ENCODE data around the gene IL21.

Gene IL21

DNA sequence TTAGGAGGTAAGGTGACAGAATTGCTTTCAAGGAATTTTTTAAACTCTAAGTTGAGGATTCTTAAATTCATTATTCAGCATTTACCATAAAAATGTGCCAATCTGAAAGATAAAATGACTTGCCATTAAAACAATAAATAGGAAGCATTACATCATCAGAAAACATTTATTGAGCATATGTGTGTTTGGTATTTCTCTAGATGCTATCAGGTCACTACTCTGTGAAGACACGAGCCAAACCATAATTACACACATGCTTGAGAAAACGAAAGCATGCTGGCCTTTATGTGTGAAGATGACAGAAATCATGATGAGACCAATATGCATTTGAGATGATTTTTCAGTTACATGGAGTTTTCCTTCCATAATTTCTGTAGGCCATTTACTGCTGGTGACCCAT is 12.3 kb upstream of the IL21 start:
- TF ChIP-seq CTCF (conservative IDR thresholded peaks at IDR 0.05; ENCODE audit: low read depth, low read length) = no peak
- no peak for DNase-seq (ENCODE audit: low read depth)
- no peak overlapping the region for H3K4me3 ChIP-seq (ENCODE audit: low read length)

- no peak for TF ChIP-seq CTCF (conservative IDR thresholded peaks at IDR 0.05; ENCODE audit: low read depth, low read length)
- no peak for DNase-seq (ENCODE audit: low read depth)
- no peak overlapping the region for H3K4me3 ChIP-seq (ENCODE audit: low read length)
Measured at GRCh38 chr4:122632396-122633143, 11.7 kb upstream of the IL21 start.

- H3K4me3 ChIP-seq (ENCODE audit: low read length) = no peak overlapping the region
- no peak for DNase-seq (ENCODE audit: low read depth)
- TF ChIP-seq CTCF (conservative IDR thresholded peaks at IDR 0.05; ENCODE audit: low read depth, low read length) = no peak
Measured at GRCh38 chr4:122625156-122625555, 4.3 kb upstream of the IL21 start.

- H3K4me3 ChIP-seq (ENCODE audit: low read length) = no peak overlapping the region
- no peak for DNase-seq (ENCODE audit: low read depth)
- no peak for TF ChIP-seq CTCF (conservative IDR thresholded peaks at IDR 0.05; ENCODE audit: low read depth, low read length)
Measured at GRCh38 chr4:122624205-122624604, 3.3 kb upstream of the IL21 start.

GRCh38 chr4:122623637-122624166 is 2.8 kb upstream of the IL21 start:
- no peak overlapping the region for H3K4me3 ChIP-seq (ENCODE audit: low read length)
- no peak for TF ChIP-seq CTCF (conservative IDR thresholded peaks at IDR 0.05; ENCODE audit: low read depth, low read length)
- DNase-seq (ENCODE audit: low read depth) = no peak

GRCh38 chr4:122622400-122622799 is 1.5 kb upstream of the IL21 start:
- H3K4me3 ChIP-seq (ENCODE audit: low read length) = no peak overlapping the region
- no peak for DNase-seq (ENCODE audit: low read depth)
- no peak for TF ChIP-seq CTCF (conservative IDR thresholded peaks at IDR 0.05; ENCODE audit: low read depth, low read length)

DNA sequence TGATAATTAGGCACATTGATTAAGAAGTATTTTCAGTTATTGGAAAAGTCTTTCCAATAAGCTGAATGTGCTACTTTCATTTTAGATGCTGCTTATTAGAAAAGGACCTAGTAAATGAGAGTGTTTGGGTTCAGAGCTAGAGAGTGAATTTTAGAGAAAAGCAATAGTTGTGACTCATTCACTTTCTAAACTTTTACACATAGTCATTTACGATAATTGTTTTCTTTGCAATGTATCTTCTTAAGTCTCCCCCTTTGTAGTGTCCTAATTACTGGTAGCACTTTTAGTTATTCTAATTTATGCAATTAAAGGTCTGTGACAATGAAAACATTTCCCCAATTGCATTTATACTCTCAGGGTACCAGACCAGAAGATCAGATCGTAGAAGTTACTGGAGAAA is 1.3 kb downstream of the IL21 start:
- no peak for TF ChIP-seq CTCF (conservative IDR thresholded peaks at IDR 0.05; ENCODE audit: low read depth, low read length)
- H3K4me3 ChIP-seq (ENCODE audit: low read length) = no peak overlapping the region
- no peak for DNase-seq (ENCODE audit: low read depth)

All from retinal pigment epithelial cell (primary cell).